ENCODE data around the gene IFNGR1. TPM values are rescaled to one million over a fixed set of nuclear protein-coding genes. Genes with fewer than 3 reads are reported as not detected.

The IFNGR1 gene
- total and polyA plus RNA-seq, 10 of the 15 experiments (the other 5 are each of a cell fraction or from before 2014, with no cell fraction given), result 89.0 to 296 (median 138) TPM

DNA sequence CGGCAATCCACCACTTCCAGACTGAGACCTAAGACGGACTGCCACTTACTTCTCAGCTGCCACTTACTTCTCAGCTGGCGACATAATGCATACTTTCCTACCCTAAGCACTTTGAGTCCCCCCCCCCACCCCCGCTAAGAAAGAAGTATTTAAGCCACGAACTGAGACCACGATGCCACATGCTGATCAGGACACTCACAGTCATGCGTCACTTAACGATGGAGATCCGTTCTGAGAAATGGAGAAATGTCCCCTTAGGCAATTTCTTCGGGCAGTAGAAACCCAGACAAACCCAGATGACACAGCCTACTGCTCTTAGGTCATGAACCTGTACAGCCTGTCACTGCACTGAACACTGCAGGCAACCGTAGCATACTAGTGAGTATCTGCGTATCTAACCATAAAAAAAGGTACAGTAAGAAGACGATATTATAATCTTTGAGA lies 690 bp downstream of the IFNGR1 start (continued):
- TF ChIP-seq NFYB (IDR thresholded peaks at IDR 0.05; ENCODE audit: insufficient read depth, low read depth, low read length) (no peak), RB1 (IDR thresholded peaks at IDR 0.05; ENCODE audit: borderline replicate concordance) (no peak), CREM (IDR thresholded peaks at IDR 0.05; ENCODE audit: low read depth) (peak; percentile 81), NBN (IDR thresholded peaks at IDR 0.05) (no peak), BRCA1 (IDR thresholded peaks at IDR 0.05; ENCODE audit: low read depth, low read length) (no peak), RAD21 (IDR thresholded peaks at IDR 0.05; ENCODE audit: insufficient read depth, low read depth, low read length) (no peak), ZNF384 (IDR thresholded peaks at IDR 0.05; ENCODE audit: borderline replicate concordance, low read depth, low read length) (no peak), ZNF24 (IDR thresholded peaks at IDR 0.05) (no peak)

DNA sequence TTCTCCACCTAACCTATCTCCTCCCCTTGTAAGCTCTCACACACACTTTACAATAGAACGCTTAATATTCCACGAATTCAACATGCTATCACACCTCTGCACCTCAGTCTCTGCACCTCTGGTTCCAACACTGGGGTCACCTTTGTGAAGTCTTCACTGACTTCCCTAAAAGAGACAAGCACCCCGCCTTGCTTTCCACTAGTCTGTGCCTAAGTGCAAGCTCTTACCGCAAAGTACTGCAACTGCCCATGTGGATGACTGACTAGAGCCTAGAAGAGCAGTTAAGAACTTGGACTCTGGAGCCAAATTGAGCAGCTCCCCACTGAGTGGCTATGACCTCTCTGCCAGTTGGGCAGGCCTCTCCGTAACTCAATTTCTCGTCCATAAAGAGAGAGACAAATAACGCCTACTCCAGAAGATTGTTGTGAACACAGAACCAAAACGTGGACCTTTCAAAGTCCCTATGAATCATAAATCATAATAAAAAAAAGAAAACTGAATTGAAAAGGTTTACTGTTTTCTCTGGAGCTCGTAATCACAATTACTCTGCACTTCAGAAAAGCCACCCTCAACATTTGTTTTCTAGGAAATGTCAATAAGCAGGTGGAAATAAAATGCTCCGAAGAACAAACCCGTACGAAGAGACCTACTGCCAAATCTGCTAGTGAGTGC lies 1.2 kb downstream of the IFNGR1 start:
- FAIRE-seq (no peak), ATAC-seq (peak; percentile 24), DNase-seq (ENCODE audit: low read depth, low spot score) (no peak)
- Histone ChIP-seq H3K79me2 (ENCODE audit: control insufficient read depth, insufficient read depth, low read length) (peaks cover 70% of the 10 kb centered on the region), H3K27me3 (replicated peaks in 1 of 2; ENCODE audit: control insufficient read depth in 2 of 2, insufficient read depth in 2 of 2, low read length in 1 of 2) (no peaks in the 10 kb centered on the region), H3K4me3 (peak overlapping the region; percentile 91), H3K36me3 (ENCODE audit: control insufficient read depth in 2 of 2, insufficient read depth in 2 of 2, low read length in 1 of 2) (peaks cover 0 to 11% of the 10 kb centered on the region in 2 experiments; a peak in 2 of 4 replicates), H3K4me2 (ENCODE audit: control insufficient read depth, insufficient read depth) (peak overlapping the region; percentile 78), H3K9ac (ENCODE audit: control insufficient read depth, insufficient read depth, low read length) (peak overlapping the region; percentile 86), H3K27ac (ENCODE audit: control insufficient read depth, insufficient read depth) (peak overlapping the region; percentile 94), H2AFZ (ENCODE audit: control insufficient read depth, low read depth, low read length) (no peak overlapping the region), H3K4me1 (ENCODE audit: control insufficient read depth, insufficient read depth, low read length) (peaks cover 7% of the 10 kb centered on the region; the same call in 1 of the 2 replicates), H4K20me1 (ENCODE audit: control insufficient read depth, insufficient read depth) (no peaks in the 10 kb centered on the region), H3K9me3 (replicated peaks; ENCODE audit: control insufficient read depth, insufficient read depth, low read length) (peaks cover 5% of the 10 kb centered on the region; the same call in 2 of the 3 replicates)
- TSS peak; percentile 63 for BruUV-seq (replicated peaks)
- in situ Hi-C loops (cut with MboI), result loop anchor here (5.0 kb wide), 1 partner anchor 116 kb away; no protein-coding TSS in a partner anchor
- ChIA-PET RAD21 (ENCODE audit: unreplicated experiment) (interaction anchor here (0.8 to 8.0 kb wide), 23 partner anchors 10 to 141 kb away, joined by 3 to 68 read pairs (median 7); partner anchors contain the start of gene IL22RA2), POLR2A (interaction anchor here (0.6 to 4.9 kb wide), 22 partner anchors 7 to 745 kb away, joined by 3 to 37 read pairs (median 4); no protein-coding TSS in a partner anchor), SMC1A (ENCODE audit: uncharacterized antibody, unreplicated experiment) (interaction anchor here (0.8 to 7.9 kb wide), 26 partner anchors 8 to 758 kb away, joined by 3 to 89 read pairs (median 6); no protein-coding TSS in a partner anchor), CTCF (interaction anchor here (0.5 to 3.1 kb wide), 15 partner anchors 10 to 420 kb away, joined by 3 to 18 read pairs (median 4); no protein-coding TSS in a partner anchor)
- intact Hi-C loops (cut with micrococcal nuclease; ENCODE audit: unreplicated experiment), result loop anchor here (1.0 to 2.0 kb wide), 6 partner anchors 45 to 123 kb away; no protein-coding TSS in a partner anchor
- 1% methylated on average over 12 of the region's 12 CpGs for WGBS (ENCODE audit: insufficient coverage, insufficient replicate concordance, low lambda C conversion rate, missing lambda C conversion rate)
- TF ChIP-seq TCF12 (IDR thresholded peaks at IDR 0.05; ENCODE audit: low read depth, low read length), result no peak
- TF ChIP-seq, protein P1, sequence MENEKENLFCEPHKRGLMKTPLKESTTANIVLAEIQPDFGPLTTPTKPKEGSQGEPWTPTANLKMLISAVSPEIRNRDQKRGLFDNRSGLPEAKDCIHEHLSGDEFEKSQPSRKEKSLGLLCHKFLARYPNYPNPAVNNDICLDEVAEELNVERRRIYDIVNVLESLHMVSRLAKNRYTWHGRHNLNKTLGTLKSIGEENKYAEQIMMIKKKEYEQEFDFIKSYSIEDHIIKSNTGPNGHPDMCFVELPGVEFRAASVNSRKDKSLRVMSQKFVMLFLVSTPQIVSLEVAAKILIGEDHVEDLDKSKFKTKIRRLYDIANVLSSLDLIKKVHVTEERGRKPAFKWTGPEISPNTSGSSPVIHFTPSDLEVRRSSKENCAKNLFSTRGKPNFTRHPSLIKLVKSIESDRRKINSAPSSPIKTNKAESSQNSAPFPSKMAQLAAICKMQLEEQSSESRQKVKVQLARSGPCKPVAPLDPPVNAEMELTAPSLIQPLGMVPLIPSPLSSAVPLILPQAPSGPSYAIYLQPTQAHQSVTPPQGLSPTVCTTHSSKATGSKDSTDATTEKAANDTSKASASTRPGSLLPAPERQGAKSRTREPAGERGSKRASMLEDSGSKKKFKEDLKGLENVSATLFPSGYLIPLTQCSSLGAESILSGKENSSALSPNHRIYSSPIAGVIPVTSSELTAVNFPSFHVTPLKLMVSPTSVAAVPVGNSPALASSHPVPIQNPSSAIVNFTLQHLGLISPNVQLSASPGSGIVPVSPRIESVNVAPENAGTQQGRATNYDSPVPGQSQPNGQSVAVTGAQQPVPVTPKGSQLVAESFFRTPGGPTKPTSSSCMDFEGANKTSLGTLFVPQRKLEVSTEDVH (IDR thresholded peaks at IDR 0.05; ENCODE audit: low read depth, partially characterized antibody), result no peak
- no peak for TF ChIP-seq ATF7 (IDR thresholded peaks at IDR 0.05; ENCODE audit: low read depth)
- no peak for TF ChIP-seq CHD2 (IDR thresholded peaks at IDR 0.05; ENCODE audit: borderline replicate concordance, low read depth, low read length)
- no peak for TF ChIP-seq KDM1A (IDR thresholded peaks at IDR 0.05; ENCODE audit: borderline replicate concordance)
- TF ChIP-seq NFXL1 (IDR thresholded peaks at IDR 0.05; ENCODE audit: borderline replicate concordance), result no peak
- 0 out of 2 replicates have a peak, but pooled peaks have one; percentile 26 for TF ChIP-seq EZH2 (IDR thresholded peaks at IDR 0.05; ENCODE audit: borderline replicate concordance, control insufficient read depth, low read depth, low read length)
- TF ChIP-seq ZNF207 (IDR thresholded peaks at IDR 0.05; ENCODE audit: borderline replicate concordance), result no peak
- TF ChIP-seq MXI1 (IDR thresholded peaks at IDR 0.05; ENCODE audit: low read depth, low read length), result peak; percentile 47; the same call in 1 of the 2 replicates
- 0 out of 2 replicates have a peak, but pooled peaks have one; percentile 60 for TF ChIP-seq WRNIP1 (IDR thresholded peaks at IDR 0.05; ENCODE audit: borderline replicate concordance, low read depth, low read length)
- TF ChIP-seq EGR1 (IDR thresholded peaks at IDR 0.05; ENCODE audit: borderline replicate concordance in 1 of 2, low read depth in 2 of 2, low read length in 2 of 2), result no peak

Data from GM12878 (cell line).